Measurements from ENCODE around the gene KIF5C. TPM values are rescaled to one million over a fixed set of nuclear protein-coding genes. Genes with fewer than 3 reads are reported as not detected.

The KIF5C gene
- total RNA-seq, 1 donor = 0.36 TPM

DNA sequence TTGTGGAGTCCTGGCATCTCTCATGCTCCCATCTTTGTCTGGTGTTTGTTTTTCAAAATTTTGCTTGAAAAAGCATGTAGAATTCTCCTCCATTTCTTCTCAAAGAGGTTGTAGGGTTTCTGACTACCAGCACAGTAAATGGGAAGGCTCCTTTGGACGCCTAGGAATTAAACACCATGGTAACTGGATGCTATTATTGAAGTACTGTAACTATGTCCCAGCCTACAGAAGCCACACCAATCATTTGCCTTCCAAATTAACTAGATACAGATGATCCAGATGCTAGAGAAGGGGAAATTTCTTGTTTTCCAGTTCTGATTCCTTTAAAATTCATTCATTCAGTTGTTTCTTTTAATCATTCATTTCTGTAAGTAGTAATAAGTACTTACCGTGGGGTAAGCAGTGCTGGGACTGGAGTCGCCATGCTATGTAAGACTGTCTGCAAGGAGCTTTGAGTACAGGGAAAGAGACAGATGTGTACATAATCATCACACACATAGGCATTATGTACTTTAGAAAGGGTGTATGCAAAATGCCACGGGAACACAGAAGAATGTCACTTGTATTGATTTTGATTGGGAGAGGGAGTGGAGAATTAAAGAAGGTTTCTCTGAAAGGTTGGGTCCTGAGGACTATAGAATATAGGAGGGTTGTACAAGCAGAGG is 49.6 kb downstream of the KIF5C start:
- Histone ChIP-seq H4K20me1 (ENCODE audit: insufficient read depth, low read length) (no peaks in the 10 kb centered on the region), H3K27me3 (ENCODE audit: insufficient read depth, low read length) (no peaks in the 10 kb centered on the region), H3K4me2 (ENCODE audit: insufficient read depth, low read length) (no peak overlapping the region), H3K79me2 (ENCODE audit: insufficient read depth, low read length) (no peaks in the 10 kb centered on the region), H3K9me3 (ENCODE audit: low read depth, low read length) (no peaks in the 10 kb centered on the region), H2AFZ (ENCODE audit: low read length) (no peak overlapping the region), H3K4me1 (ENCODE audit: insufficient read depth, low read length) (no peaks in the 10 kb centered on the region), H3K4me3 (ENCODE audit: insufficient read depth, low read length) (no peak overlapping the region), H3K36me3 (ENCODE audit: insufficient read depth, low read length) (no peaks in the 10 kb centered on the region), H3K27ac (ENCODE audit: low read depth, low read length) (no peak overlapping the region)
- no peak for DNase-seq (ENCODE audit: insufficient read length, low spot score, missing footprints)
- TF ChIP-seq, protein P1, sequence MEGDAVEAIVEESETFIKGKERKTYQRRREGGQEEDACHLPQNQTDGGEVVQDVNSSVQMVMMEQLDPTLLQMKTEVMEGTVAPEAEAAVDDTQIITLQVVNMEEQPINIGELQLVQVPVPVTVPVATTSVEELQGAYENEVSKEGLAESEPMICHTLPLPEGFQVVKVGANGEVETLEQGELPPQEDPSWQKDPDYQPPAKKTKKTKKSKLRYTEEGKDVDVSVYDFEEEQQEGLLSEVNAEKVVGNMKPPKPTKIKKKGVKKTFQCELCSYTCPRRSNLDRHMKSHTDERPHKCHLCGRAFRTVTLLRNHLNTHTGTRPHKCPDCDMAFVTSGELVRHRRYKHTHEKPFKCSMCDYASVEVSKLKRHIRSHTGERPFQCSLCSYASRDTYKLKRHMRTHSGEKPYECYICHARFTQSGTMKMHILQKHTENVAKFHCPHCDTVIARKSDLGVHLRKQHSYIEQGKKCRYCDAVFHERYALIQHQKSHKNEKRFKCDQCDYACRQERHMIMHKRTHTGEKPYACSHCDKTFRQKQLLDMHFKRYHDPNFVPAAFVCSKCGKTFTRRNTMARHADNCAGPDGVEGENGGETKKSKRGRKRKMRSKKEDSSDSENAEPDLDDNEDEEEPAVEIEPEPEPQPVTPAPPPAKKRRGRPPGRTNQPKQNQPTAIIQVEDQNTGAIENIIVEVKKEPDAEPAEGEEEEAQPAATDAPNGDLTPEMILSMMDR (IDR thresholded peaks at IDR 0.05; ENCODE audit: extremely low read depth, low read depth, low read length) = no peak

DNA sequence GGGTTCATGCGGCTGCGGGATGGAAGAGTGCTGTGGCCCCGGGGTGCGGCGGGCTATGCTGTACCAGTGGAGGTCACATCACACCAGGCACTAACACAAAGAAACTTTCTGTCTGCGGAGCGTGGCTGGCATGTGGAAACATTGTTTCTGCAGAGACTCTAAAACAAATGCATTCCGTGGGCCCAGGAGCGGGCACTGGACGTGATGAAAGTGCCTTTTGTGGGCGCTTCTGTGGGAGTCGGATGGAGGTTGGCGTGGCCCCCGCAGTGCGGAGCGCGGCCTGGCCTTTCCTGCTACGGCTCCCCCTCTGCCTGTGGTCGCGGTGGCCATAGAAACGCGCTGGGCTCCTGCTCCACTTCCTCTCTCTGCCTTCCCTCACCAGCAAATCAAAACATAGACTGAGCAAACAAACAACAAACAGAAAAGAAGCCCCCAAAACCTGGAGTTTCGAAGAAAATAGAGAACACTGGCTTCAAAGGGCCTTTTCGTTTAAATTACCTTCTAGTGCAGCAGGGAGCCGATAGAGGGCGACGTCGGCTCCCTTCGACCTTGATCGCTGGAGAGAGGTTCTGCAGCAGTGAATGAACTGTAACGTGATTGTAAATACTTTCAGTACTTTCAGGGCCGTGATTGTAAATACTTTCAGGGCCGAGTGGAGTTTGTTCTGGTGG is 51.4 kb downstream of the KIF5C start:
- peak overlapping the region; percentile 45 for H2AFZ ChIP-seq (ENCODE audit: low read length)
- H3K4me1 ChIP-seq (ENCODE audit: insufficient read depth, low read length) = peaks cover 6% of the 10 kb centered on the region
- H3K27me3 ChIP-seq (ENCODE audit: insufficient read depth, low read length) = no peaks in the 10 kb centered on the region
- no peak overlapping the region for H3K4me3 ChIP-seq (ENCODE audit: insufficient read depth, low read length)
- H3K36me3 ChIP-seq (ENCODE audit: insufficient read depth, low read length) = no peaks in the 10 kb centered on the region
- H4K20me1 ChIP-seq (ENCODE audit: insufficient read depth, low read length) = no peaks in the 10 kb centered on the region
- DNase-seq (ENCODE audit: insufficient read length, low spot score, missing footprints) = peak; percentile 71
- H3K9me3 ChIP-seq (ENCODE audit: low read depth, low read length) = no peaks in the 10 kb centered on the region
- H3K27ac ChIP-seq (ENCODE audit: low read depth, low read length) = no peak overlapping the region
- no peaks in the 10 kb centered on the region for H3K79me2 ChIP-seq (ENCODE audit: insufficient read depth, low read length)
- TF ChIP-seq, protein P1 (IDR thresholded peaks at IDR 0.05; ENCODE audit: extremely low read depth, low read depth, low read length) = peak; percentile 72
- peak overlapping the region; percentile 7 for H3K4me2 ChIP-seq (ENCODE audit: insufficient read depth, low read length)

- Histone ChIP-seq H3K27ac (ENCODE audit: low read depth, low read length) (no peak overlapping the region), H2AFZ (ENCODE audit: low read length) (peak overlapping the region; percentile 45), H3K4me2 (ENCODE audit: insufficient read depth, low read length) (peak overlapping the region; percentile 7), H3K9me3 (ENCODE audit: low read depth, low read length) (no peaks in the 10 kb centered on the region), H3K79me2 (ENCODE audit: insufficient read depth, low read length) (no peaks in the 10 kb centered on the region), H3K4me3 (ENCODE audit: insufficient read depth, low read length) (no peak overlapping the region), H3K4me1 (ENCODE audit: insufficient read depth, low read length) (peaks cover 6% of the 10 kb centered on the region), H3K27me3 (ENCODE audit: insufficient read depth, low read length) (no peaks in the 10 kb centered on the region), H4K20me1 (ENCODE audit: insufficient read depth, low read length) (no peaks in the 10 kb centered on the region), H3K36me3 (ENCODE audit: insufficient read depth, low read length) (no peaks in the 10 kb centered on the region)
- TF ChIP-seq, protein P1 (IDR thresholded peaks at IDR 0.05; ENCODE audit: extremely low read depth, low read depth, low read length) = no peak
- DNase-seq (ENCODE audit: insufficient read length, low spot score, missing footprints) = no peak
These were observed 52.0 kb downstream of the KIF5C start for GRCh38 chr2:148926981-148927401.

DNA sequence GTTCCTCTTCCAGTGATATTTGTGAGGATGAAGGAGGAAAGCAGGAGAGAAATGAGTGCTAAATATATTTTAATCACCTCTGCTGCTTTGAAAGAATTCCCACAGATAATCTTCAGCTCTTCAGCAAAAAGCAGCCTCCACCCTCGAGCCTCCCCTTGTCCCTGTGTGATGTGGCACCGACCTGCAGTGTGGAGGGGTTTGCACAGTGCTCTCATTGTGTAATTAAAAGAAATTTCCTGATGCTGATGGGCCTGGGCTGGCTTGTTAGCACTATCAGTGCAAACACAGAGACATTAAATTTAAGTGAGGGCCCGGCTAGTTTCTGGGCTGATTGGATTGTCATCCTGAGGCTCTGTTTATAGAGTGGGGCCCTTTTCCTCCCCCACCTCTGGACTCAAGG is 53.4 kb downstream of the KIF5C start:
- H3K36me3 ChIP-seq (ENCODE audit: insufficient read depth, low read length) = no peaks in the 10 kb centered on the region
- DNase-seq (ENCODE audit: insufficient read length, low spot score, missing footprints) = no peak
- no peaks in the 10 kb centered on the region for H3K27me3 ChIP-seq (ENCODE audit: insufficient read depth, low read length)
- TF ChIP-seq, protein P1 (IDR thresholded peaks at IDR 0.05; ENCODE audit: extremely low read depth, low read depth, low read length) = no peak
- no peak overlapping the region for H3K27ac ChIP-seq (ENCODE audit: low read depth, low read length)
- H3K4me3 ChIP-seq (ENCODE audit: insufficient read depth, low read length) = no peak overlapping the region
- no peak overlapping the region for H2AFZ ChIP-seq (ENCODE audit: low read length)
- H4K20me1 ChIP-seq (ENCODE audit: insufficient read depth, low read length) = no peaks in the 10 kb centered on the region
- no peaks in the 10 kb centered on the region for H3K79me2 ChIP-seq (ENCODE audit: insufficient read depth, low read length)
- H3K4me2 ChIP-seq (ENCODE audit: insufficient read depth, low read length) = no peak overlapping the region
- peaks cover 6% of the 10 kb centered on the region for H3K4me1 ChIP-seq (ENCODE audit: insufficient read depth, low read length)
- H3K9me3 ChIP-seq (ENCODE audit: low read depth, low read length) = no peaks in the 10 kb centered on the region
